Tibial nerve (tissue), 3 donors: ENCODE measurements around the gene SOX8.

Source experiments
- POLR2A ChIP-seq, 2 donors: fragments of 450-650 bp; IDR thresholded peaks; one replicate each; pipeline ENCODE4 v1.6.1; 2017; ENCODE audit warnings: antibody characterized with exemption in 2 of 2, mild to moderate bottlenecking in 2 of 2, moderate library complexity in 2 of 2
- TF ChIP-seq, protein P1 (sequence below), 5 experiments: fragments of 200-600 bp in 3 of 5; fragments of 450-650 bp in 2 of 5; sonication (generic) in 3 of 5; IDR thresholded peaks; one replicate each; pipeline ENCODE4 v1.5.1; 2016 to 2019; ENCODE audit warnings: antibody characterized with exemption in 5 of 5, mild to moderate bottlenecking in 3 of 5, moderate library complexity in 2 of 5

DNA sequence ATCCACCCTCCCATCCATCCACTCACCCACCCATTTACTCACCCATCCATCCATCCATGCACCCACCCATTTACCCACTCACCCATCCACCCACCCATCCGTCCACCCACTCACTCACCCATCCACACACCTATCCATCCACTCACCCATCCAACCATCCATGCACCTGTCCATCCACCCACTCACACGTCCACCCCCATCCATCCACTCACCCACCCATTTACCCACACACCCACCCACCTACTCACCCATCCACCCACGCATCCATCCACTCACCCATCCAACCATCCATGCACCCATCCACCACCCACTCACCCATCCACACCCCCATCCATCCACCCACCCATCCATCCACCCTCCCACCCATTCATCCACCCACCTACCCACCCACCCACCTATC lies 12.2 kb downstream of the SOX8 start:
- TF ChIP-seq, protein P1, sequence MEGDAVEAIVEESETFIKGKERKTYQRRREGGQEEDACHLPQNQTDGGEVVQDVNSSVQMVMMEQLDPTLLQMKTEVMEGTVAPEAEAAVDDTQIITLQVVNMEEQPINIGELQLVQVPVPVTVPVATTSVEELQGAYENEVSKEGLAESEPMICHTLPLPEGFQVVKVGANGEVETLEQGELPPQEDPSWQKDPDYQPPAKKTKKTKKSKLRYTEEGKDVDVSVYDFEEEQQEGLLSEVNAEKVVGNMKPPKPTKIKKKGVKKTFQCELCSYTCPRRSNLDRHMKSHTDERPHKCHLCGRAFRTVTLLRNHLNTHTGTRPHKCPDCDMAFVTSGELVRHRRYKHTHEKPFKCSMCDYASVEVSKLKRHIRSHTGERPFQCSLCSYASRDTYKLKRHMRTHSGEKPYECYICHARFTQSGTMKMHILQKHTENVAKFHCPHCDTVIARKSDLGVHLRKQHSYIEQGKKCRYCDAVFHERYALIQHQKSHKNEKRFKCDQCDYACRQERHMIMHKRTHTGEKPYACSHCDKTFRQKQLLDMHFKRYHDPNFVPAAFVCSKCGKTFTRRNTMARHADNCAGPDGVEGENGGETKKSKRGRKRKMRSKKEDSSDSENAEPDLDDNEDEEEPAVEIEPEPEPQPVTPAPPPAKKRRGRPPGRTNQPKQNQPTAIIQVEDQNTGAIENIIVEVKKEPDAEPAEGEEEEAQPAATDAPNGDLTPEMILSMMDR (IDR thresholded peaks at IDR 0.05), result no peak
- TF ChIP-seq POLR2A (IDR thresholded peaks at IDR 0.05), result no peak
